HepG2 (cell line): ENCODE measurements around the gene TBC1D20. TPM values are rescaled to one million over a fixed set of nuclear protein-coding genes. Genes with fewer than 3 reads are reported as not detected.
A peak's percentile ranks its signal among the peaks of the same experiment; 100 is the strongest.

Source experiments
- BHLHE40 ChIP-seq: IDR thresholded peaks from 2 replicates; pipeline ENCODE4 v1.6.1; 2011; ENCODE audit warnings: low read length, improper control_type of control experiment
- CCAR2 ChIP-seq: fragments of 200-400 bp; formaldehyde crosslinking; optimal IDR thresholded peaks from 2 replicates; pipeline ENCODE3; 2018; ENCODE audit warnings: low read depth, mild to moderate bottlenecking, low read length, moderate library complexity
- CREM ChIP-seq, 2 experiments: sonication (generic) in 1 of 2; formaldehyde crosslinking in 1 of 2; IDR thresholded peaks; 2 replicates each; pipeline versions ENCODE4 v1.4.0 to v1.6.1; 2016 to 2020; ENCODE audit warnings: antibody characterized with exemption in 1 of 2, mild to moderate bottlenecking in 1 of 2, missing genetic modification reagents in 1 of 2
- DMAP1 ChIP-seq: IDR thresholded peaks from 2 replicates; pipeline ENCODE4 v1.6.1; 2016
- NCOA1 ChIP-seq: sonication (generic); formaldehyde crosslinking; IDR thresholded peaks from 2 replicates; pipeline ENCODE4 v1.9.0; 2021; ENCODE audit warnings: missing genetic modification reagents
- NR2F1 ChIP-seq, 2 experiments: fragments of 450-650 bp in 1 of 2; formaldehyde crosslinking in 1 of 2; IDR thresholded peaks; 2 replicates each; pipeline versions ENCODE4 v1.5.0 to v1.6.1; 2016 to 2020; ENCODE audit warnings: mild to moderate bottlenecking in 1 of 2, missing compliant biosample characterization in 1 of 2, missing genetic modification reagents in 1 of 2, moderate library complexity in 1 of 2
- RARA ChIP-seq: IDR thresholded peaks from 2 replicates; pipeline ENCODE4 v1.6.1; 2016; ENCODE audit warnings: missing genetic modification reagents, missing compliant biosample characterization
- SOX5 ChIP-seq: IDR thresholded peaks from 2 replicates; pipeline ENCODE4 v1.6.1; 2016; ENCODE audit warnings: borderline replicate concordance
- SP1 ChIP-seq, 2 experiments: fragments of 450-650 bp in 1 of 2; sonication (generic) in 1 of 2; formaldehyde crosslinking in 1 of 2; IDR thresholded peaks; 2 replicates each; pipeline versions ENCODE4 v1.4.0 to v1.6.1; 2016 to 2020; ENCODE audit warnings: missing genetic modification reagents in 1 of 2
- SUZ12 ChIP-seq: fragments of 150-350 bp; IDR thresholded peaks from 2 replicates; pipeline ENCODE4 v1.6.1; 2014; ENCODE audit warnings: low read depth, low read length
- THAP11 ChIP-seq: IDR thresholded peaks from 2 replicates; pipeline ENCODE4 v1.6.1; 2016; ENCODE audit warnings: missing biosample characterization, missing genetic modification reagents
- ZNF296 ChIP-seq: sonication (generic); formaldehyde crosslinking; conservative IDR thresholded peaks from 2 replicates; pipeline ENCODE4 v1.5.0; 2020; ENCODE audit warnings: mild to moderate bottlenecking, missing genetic modification reagents
- ZNF431 ChIP-seq: sonication (generic); formaldehyde crosslinking; IDR thresholded peaks from 2 replicates; pipeline ENCODE4 v1.9.0; 2022; ENCODE audit warnings: missing genetic modification reagents, low read depth, mild to moderate bottlenecking, borderline replicate concordance
- ZNF570 ChIP-seq: sonication (generic); formaldehyde crosslinking; IDR thresholded peaks from 2 replicates; pipeline ENCODE4 v1.4.0; 2020; ENCODE audit warnings: mild to moderate bottlenecking, missing genetic modification reagents, borderline replicate concordance
- ZNF660 ChIP-seq: sonication (generic); formaldehyde crosslinking; IDR thresholded peaks from 2 replicates; pipeline ENCODE4 v1.5.1; 2020; ENCODE audit warnings: mild to moderate bottlenecking, low read depth, missing genetic modification reagents, borderline replicate concordance
- ZNF709 ChIP-seq: sonication (generic); formaldehyde crosslinking; IDR thresholded peaks from 2 replicates; pipeline ENCODE4 v1.5.0; 2020; ENCODE audit warnings: mild to moderate bottlenecking, missing genetic modification reagents
- polyA plus RNA-seq, 8 experiments: library from polyadenylated mRNA; depleted of rRNA in 3 of 8; stranded (reverse) in 7 of 8; unstranded in 1 of 8; fragments of >200 nt; fragmentation: Illumina TruSeq in 4 of 8; extraction: Trizol in 4 of 8; gene quantifications; 2 replicates each; pipeline versions ENCODE4 v1.2.1 to v1.2.3, GENCODE V29; 2011 to 2016; ENCODE audit warnings: low read depth in 4 of 8, missing spikeins in 1 of 8, mixed read lengths in 1 of 8; ENCODE audit not compliant: insufficient read depth in 1 of 8
- total RNA-seq, 5 experiments: library from RNA; depleted of rRNA; stranded (reverse); fragments of >200 nt; fragmentation: Illumina TruSeq; extraction: Trizol; gene quantifications; 2 replicates each; pipeline ENCODE4 v1.2.3, GENCODE V29; 2016; ENCODE audit warnings: low read depth in 1 of 5
- TF ChIP-seq, protein P1 (sequence below): sonication (generic); IDR thresholded peaks from 2 replicates; pipeline ENCODE4 v1.6.1; 2016; ENCODE audit warnings: low read depth, borderline replicate concordance
- TF ChIP-seq, protein P2 (sequence below): sonication (generic); formaldehyde crosslinking; IDR thresholded peaks from 2 replicates; pipeline ENCODE4 v1.4.0; 2020; ENCODE audit warnings: missing genetic modification reagents
- TF ChIP-seq, protein P3 (sequence below): IDR thresholded peaks from 2 replicates; pipeline ENCODE4 v1.6.1; 2018; ENCODE audit warnings: missing genetic modification reagents, mild to moderate bottlenecking, missing compliant biosample characterization
- TF ChIP-seq, protein P4 (sequence below): sonication (generic); formaldehyde crosslinking; IDR thresholded peaks from 2 replicates; pipeline ENCODE4 v1.5.0; 2020; ENCODE audit warnings: missing genetic modification reagents, mild to moderate bottlenecking, borderline replicate concordance
- TF ChIP-seq, protein P5 (sequence below): sonication (generic); formaldehyde crosslinking; IDR thresholded peaks from 2 replicates; pipeline ENCODE4 v1.4.0; 2020; ENCODE audit warnings: mild to moderate bottlenecking, missing genetic modification reagents

The TBC1D20 gene
- total and polyA plus RNA-seq, 2 of the 13 experiments (the other 11 are each of a cell fraction or from before 2014, with no cell fraction given), result 36.6 to 47.1 TPM

DNA sequence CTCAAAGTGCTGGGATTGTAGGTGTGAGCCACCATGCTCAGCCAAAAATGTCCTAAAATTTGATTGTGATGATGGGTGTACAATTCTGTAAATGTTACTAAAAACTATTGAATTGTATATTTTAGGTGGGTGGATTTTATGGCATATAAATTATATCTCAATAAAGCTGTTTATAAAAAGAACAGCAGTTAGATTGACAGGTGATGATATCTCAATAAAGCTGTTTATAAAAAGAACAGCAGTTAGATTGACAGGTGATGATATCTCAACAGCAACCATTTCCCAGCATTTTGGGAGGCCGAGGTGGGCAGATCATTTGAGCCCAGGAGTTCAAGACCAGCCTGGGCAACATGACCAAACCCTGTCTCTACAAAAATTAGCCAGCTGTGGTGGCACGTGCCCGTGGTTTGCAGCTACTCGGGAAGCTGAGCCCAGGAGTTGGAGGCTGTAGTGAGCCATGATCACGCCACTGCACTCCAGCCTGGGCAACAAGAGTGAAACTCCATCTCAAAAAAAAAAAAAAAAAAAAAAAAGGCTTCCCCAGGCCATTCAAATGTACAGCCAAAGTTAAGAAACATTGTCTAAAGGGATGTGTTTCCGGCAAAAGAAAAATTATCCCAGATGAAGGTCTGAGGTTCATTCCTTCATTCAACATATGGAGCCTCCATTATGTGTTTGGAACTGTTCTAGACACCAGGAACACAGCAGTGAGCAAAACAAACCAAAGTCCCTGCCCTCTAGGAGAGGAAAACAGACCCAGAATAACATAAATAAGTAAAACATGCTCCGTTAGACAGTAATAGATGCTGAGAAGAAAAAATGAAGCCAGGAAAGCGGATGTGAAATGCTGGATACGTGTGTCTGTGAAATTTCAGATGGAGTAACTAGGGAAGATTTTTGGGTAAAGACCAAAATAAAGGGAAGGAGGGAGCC, 55.9 kb downstream of the TBC1D20 start (continued):
- TF ChIP-seq THAP11 (CRISPR knock-in tag) (no peak), ZNF709 (CRISPR knock-in tag) (no peak), BHLHE40 (no peak), ZNF431 (CRISPR knock-in tag) (no peak), NR2F1 (CRISPR knock-in tag; IDR thresholded peaks at IDR 0.05) (no peak), SUZ12 (no peak), NCOA1 (CRISPR knock-in tag) (no peak), DMAP1 (no peak), CREM (IDR thresholded peaks at IDR 0.05) (no peak), CREM (CRISPR knock-in tag; IDR thresholded peaks at IDR 0.05) (no peak), ZNF660 (CRISPR knock-in tag) (no peak), ZNF296 (CRISPR knock-in tag) (no peak), SP1 (IDR thresholded peaks at IDR 0.05) (no peak), SP1 (CRISPR knock-in tag; IDR thresholded peaks at IDR 0.05) (no peak), SOX5 (no peak), RARA (CRISPR knock-in tag) (no peak), CCAR2 (no peak), ZNF570 (CRISPR knock-in tag) (0 out of 2 replicates have a peak, but pooled peaks have one; percentile 14)
- TF ChIP-seq, protein P1, sequence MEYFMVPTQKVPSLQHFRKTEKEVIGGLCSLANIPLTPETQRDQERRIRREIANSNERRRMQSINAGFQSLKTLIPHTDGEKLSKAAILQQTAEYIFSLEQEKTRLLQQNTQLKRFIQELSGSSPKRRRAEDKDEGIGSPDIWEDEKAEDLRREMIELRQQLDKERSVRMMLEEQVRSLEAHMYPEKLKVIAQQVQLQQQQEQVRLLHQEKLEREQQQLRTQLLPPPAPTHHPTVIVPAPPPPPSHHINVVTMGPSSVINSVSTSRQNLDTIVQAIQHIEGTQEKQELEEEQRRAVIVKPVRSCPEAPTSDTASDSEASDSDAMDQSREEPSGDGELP, result no peak
- TF ChIP-seq, protein P2, sequence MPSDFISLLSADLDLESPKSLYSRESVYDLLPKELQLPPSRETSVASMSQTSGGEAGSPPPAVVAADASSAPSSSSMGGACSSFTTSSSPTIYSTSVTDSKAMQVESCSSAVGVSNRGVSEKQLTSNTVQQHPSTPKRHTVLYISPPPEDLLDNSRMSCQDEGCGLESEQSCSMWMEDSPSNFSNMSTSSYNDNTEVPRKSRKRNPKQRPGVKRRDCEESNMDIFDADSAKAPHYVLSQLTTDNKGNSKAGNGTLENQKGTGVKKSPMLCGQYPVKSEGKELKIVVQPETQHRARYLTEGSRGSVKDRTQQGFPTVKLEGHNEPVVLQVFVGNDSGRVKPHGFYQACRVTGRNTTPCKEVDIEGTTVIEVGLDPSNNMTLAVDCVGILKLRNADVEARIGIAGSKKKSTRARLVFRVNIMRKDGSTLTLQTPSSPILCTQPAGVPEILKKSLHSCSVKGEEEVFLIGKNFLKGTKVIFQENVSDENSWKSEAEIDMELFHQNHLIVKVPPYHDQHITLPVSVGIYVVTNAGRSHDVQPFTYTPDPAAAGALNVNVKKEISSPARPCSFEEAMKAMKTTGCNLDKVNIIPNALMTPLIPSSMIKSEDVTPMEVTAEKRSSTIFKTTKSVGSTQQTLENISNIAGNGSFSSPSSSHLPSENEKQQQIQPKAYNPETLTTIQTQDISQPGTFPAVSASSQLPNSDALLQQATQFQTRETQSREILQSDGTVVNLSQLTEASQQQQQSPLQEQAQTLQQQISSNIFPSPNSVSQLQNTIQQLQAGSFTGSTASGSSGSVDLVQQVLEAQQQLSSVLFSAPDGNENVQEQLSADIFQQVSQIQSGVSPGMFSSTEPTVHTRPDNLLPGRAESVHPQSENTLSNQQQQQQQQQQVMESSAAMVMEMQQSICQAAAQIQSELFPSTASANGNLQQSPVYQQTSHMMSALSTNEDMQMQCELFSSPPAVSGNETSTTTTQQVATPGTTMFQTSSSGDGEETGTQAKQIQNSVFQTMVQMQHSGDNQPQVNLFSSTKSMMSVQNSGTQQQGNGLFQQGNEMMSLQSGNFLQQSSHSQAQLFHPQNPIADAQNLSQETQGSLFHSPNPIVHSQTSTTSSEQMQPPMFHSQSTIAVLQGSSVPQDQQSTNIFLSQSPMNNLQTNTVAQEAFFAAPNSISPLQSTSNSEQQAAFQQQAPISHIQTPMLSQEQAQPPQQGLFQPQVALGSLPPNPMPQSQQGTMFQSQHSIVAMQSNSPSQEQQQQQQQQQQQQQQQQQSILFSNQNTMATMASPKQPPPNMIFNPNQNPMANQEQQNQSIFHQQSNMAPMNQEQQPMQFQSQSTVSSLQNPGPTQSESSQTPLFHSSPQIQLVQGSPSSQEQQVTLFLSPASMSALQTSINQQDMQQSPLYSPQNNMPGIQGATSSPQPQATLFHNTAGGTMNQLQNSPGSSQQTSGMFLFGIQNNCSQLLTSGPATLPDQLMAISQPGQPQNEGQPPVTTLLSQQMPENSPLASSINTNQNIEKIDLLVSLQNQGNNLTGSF, result no peak
- TF ChIP-seq, protein P3, sequence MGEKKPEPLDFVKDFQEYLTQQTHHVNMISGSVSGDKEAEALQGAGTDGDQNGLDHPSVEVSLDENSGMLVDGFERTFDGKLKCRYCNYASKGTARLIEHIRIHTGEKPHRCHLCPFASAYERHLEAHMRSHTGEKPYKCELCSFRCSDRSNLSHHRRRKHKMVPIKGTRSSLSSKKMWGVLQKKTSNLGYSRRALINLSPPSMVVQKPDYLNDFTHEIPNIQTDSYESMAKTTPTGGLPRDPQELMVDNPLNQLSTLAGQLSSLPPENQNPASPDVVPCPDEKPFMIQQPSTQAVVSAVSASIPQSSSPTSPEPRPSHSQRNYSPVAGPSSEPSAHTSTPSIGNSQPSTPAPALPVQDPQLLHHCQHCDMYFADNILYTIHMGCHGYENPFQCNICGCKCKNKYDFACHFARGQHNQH (CRISPR knock-in tag), result no peak
- TF ChIP-seq, protein P4, sequence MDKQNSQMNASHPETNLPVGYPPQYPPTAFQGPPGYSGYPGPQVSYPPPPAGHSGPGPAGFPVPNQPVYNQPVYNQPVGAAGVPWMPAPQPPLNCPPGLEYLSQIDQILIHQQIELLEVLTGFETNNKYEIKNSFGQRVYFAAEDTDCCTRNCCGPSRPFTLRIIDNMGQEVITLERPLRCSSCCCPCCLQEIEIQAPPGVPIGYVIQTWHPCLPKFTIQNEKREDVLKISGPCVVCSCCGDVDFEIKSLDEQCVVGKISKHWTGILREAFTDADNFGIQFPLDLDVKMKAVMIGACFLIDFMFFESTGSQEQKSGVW (CRISPR knock-in tag), result no peak
- TF ChIP-seq, protein P5, sequence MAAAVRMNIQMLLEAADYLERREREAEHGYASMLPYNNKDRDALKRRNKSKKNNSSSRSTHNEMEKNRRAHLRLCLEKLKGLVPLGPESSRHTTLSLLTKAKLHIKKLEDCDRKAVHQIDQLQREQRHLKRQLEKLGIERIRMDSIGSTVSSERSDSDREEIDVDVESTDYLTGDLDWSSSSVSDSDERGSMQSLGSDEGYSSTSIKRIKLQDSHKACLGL, result no peak
